OCI-LY3 (cell line): Measurements from ENCODE around the gene ESPN.

Experiments
- EZH2phosphoT487 ChIP-seq: fragments of 200-600 bp; shearing (Covaris generic); IDR thresholded peaks from 2 replicates; pipeline ENCODE4 v1.6.1; 2018; ENCODE audit warnings: antibody characterized with exemption, mixed run types, low read depth
- TF ChIP-seq, protein P1 (sequence below): fragments of 200-600, 300-600 bp; sonication (generic); IDR thresholded peaks from 2 replicates; pipeline ENCODE4 v1.5.1; 2014; ENCODE audit warnings: antibody characterized with exemption, low read length, low read depth

DNA sequence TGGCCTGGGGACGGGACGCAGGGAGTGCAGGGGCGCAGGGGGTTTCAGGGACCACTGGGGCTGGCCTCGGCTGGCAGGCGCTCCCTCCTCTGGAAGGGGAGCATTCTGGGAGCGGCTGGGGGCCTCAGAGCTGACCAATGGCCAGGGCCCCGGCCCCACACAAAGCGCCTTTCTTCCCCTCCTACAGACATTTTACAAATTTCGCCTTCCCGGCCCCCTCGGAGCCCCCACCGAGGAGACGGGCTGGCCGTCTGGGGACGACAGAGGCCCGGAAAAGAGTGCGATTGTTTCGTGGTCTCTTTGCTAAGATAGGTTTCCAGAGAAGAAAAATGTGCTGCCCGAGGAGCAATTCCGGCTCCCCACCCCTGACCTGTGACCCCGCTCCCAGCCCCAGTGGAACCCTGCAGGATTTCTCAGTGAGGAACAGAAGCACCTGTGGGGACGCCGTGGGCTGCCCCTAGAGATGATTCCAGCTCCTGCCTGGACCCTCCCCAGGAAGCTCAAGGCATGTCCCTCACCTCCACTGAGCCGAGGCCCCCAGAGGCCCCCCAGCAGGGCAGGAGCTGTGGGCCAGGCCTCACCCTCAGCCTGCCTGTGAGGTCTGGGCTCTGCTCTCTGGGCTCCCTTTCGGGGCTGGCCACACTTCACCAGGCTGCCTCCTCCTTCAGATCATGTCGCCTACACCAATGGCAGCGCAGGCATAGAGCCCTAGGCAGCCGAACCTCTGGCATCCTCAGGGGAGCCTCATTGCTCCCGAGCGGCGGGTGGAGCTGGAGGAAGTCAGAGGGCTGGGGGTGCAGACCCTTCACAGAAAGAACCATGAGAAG lies 81.8 kb downstream of the ESPN start:
- TF ChIP-seq, protein P1, sequence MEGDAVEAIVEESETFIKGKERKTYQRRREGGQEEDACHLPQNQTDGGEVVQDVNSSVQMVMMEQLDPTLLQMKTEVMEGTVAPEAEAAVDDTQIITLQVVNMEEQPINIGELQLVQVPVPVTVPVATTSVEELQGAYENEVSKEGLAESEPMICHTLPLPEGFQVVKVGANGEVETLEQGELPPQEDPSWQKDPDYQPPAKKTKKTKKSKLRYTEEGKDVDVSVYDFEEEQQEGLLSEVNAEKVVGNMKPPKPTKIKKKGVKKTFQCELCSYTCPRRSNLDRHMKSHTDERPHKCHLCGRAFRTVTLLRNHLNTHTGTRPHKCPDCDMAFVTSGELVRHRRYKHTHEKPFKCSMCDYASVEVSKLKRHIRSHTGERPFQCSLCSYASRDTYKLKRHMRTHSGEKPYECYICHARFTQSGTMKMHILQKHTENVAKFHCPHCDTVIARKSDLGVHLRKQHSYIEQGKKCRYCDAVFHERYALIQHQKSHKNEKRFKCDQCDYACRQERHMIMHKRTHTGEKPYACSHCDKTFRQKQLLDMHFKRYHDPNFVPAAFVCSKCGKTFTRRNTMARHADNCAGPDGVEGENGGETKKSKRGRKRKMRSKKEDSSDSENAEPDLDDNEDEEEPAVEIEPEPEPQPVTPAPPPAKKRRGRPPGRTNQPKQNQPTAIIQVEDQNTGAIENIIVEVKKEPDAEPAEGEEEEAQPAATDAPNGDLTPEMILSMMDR, result no peak
- no peak for TF ChIP-seq EZH2phosphoT487
